ENCODE data around the gene CENPI. TPM values are rescaled to one million over a fixed set of nuclear protein-coding genes. Genes with fewer than 3 reads are reported as not detected.

Gene CENPI
- total and polyA plus RNA-seq, 10 donors, result 0.26 to 7.3 (median 2.9) TPM

GRCh38 chrX:101079736-101080270, 18.2 kb upstream of the CENPI start:
- WGBS, 5 donors, result 49 to 65% (median 54%) methylated on average over 6 to 8 of the region's 8 CpGs
- H3K4me3 ChIP-seq, result no peak overlapping the region
- H3K27ac ChIP-seq, result no peak overlapping the region
- H3K36me3 ChIP-seq, result no peaks in the 10 kb centered on the region
- H3K27me3 ChIP-seq (replicated peaks in 1 of 7), result peaks cover 0 to 30% (median 9%) of the 10 kb centered on the region in 7 donors
- H3K9me3 ChIP-seq, result peaks cover 0 to 4% (median 0%) of the 10 kb centered on the region in 8 donors
- DNase-seq, result no peak
- intact Hi-C loops (cut with DNase I; ENCODE audit: low total_unique reads), result no loop called here
- TF ChIP-seq POLR2A (IDR thresholded peaks at IDR 0.05), result no peak
- TF ChIP-seq, protein P1, sequence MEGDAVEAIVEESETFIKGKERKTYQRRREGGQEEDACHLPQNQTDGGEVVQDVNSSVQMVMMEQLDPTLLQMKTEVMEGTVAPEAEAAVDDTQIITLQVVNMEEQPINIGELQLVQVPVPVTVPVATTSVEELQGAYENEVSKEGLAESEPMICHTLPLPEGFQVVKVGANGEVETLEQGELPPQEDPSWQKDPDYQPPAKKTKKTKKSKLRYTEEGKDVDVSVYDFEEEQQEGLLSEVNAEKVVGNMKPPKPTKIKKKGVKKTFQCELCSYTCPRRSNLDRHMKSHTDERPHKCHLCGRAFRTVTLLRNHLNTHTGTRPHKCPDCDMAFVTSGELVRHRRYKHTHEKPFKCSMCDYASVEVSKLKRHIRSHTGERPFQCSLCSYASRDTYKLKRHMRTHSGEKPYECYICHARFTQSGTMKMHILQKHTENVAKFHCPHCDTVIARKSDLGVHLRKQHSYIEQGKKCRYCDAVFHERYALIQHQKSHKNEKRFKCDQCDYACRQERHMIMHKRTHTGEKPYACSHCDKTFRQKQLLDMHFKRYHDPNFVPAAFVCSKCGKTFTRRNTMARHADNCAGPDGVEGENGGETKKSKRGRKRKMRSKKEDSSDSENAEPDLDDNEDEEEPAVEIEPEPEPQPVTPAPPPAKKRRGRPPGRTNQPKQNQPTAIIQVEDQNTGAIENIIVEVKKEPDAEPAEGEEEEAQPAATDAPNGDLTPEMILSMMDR (IDR thresholded peaks at IDR 0.05 in 8 of 11, conservative IDR thresholded peaks at IDR 0.05 in 3 of 11), result no peak
- no peak for TF ChIP-seq POLR2AphosphoS5 (IDR thresholded peaks at IDR 0.05)
- H3K4me1 ChIP-seq, result no peaks in the 10 kb centered on the region

DNA sequence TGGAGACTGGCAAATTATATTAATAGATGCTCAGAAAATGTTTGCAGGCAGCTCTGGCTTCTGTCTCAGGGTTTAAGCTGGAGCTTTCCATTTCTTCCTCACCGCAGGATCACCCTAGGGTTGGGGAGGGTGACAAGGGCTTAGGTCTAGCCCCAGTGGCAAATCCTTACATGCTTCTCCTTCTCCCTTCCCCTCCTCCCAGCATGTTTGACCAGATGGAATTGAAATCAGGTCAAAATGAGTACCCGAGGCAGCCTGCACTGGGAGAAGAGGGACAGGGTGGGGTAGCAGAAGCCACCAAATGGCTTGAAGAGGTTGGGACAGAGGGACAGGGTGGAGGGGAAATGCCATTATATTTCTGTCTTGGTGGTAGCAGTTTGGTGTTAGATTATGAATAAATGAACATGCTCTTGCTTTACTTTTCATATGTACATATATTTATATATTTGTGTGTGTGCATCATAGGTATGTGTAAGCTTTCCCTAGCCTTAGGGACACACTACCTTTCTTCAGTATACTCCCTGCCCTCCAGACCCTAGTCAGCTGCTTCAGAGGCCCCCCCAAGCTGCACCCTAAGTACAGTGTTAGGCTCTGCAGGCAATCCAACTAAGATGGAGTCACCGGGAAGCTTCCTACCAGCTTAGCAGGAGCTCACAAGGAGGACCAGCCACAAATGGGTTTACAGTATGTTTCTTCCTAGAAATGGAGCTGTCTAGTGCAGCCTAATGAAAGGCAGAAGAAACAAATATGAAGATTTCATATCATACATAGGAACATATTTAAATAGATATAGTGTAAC, 17.5 kb upstream of the CENPI start:
- DNase-seq, result no peak
- H3K27me3 ChIP-seq (replicated peaks in 1 of 7), result peaks cover 0 to 30% (median 9%) of the 10 kb centered on the region in 7 donors
- intact Hi-C loops (cut with DNase I; ENCODE audit: low total_unique reads), result no loop called here
- no peaks in the 10 kb centered on the region for H3K36me3 ChIP-seq
- no peak overlapping the region for H3K4me3 ChIP-seq
- 56 to 76% (median 65%) methylated on average over 2 to 3 of the region's 3 CpGs for WGBS, 5 donors
- no peak overlapping the region for H3K27ac ChIP-seq
- no peaks in the 10 kb centered on the region for H3K4me1 ChIP-seq
- no peak for TF ChIP-seq POLR2AphosphoS5 (IDR thresholded peaks at IDR 0.05)
- TF ChIP-seq, protein P1 (IDR thresholded peaks at IDR 0.05 in 8 of 11, conservative IDR thresholded peaks at IDR 0.05 in 3 of 11), result no peak
- TF ChIP-seq POLR2A (IDR thresholded peaks at IDR 0.05), result no peak
- no peaks in the 10 kb centered on the region for H3K9me3 ChIP-seq

DNA sequence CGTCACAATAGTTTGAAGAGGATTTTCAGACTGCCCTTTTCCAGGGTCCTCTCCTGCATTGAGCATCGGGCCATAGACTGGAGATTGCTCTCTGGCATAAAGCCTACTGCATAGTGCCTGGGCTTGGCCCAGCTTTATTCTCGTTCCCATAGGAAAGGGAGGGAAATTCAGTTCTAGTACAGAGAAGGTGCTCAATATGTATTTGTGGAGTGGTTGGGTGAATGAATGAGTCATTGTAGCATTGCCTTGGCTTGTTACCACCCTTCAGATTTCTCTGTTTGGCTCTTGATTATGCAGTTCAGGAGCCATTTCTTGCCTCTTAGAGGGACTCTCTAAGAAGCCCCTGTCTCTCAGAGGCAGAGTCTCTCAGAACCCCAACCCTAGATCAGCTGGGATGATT, 16.8 kb upstream of the CENPI start:
- H3K36me3 ChIP-seq, result no peaks in the 10 kb centered on the region
- WGBS, 5 donors, result 59 to 86% (median 72%) methylated on average over 3 of the region's 3 CpGs
- no peaks in the 10 kb centered on the region for H3K4me1 ChIP-seq
- no peak overlapping the region for H3K27ac ChIP-seq
- intact Hi-C loops (cut with DNase I; ENCODE audit: low total_unique reads), result no loop called here
- peaks cover 0 to 30% (median 9%) of the 10 kb centered on the region in 7 donors for H3K27me3 ChIP-seq (replicated peaks in 1 of 7)
- H3K9me3 ChIP-seq, result no peaks in the 10 kb centered on the region
- DNase-seq, result no peak
- H3K4me3 ChIP-seq, result no peak overlapping the region
- TF ChIP-seq POLR2A (IDR thresholded peaks at IDR 0.05) (no peak), POLR2AphosphoS5 (IDR thresholded peaks at IDR 0.05) (no peak)
- TF ChIP-seq, protein P1 (IDR thresholded peaks at IDR 0.05 in 8 of 11, conservative IDR thresholded peaks at IDR 0.05 in 3 of 11), result no peak

DNA sequence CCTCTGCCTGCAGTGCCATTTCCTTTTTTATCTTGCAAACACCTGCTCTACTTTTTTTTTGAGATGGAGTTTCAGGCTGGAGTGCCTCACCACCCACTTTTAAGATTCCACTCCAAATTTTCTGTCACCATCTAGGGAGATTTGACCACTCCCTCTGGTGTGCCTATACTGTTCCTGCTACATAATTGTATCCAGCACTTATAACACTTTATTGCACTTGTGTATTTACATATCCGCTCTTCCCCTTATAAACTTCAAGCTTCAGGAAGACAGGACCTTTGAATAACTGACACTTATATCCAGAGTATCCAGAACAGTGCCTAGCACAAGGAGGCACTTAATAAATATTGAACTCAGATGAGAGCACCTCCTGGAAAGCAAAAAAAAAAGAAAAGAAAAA, 6.2 kb upstream of the CENPI start:
- WGBS, 5 donors, result 87 to 100% (median 96%) methylated on average over 1 of the region's 1 CpG
- Histone ChIP-seq H3K27me3 (replicated peaks in 1 of 7) (no peaks in the 10 kb centered on the region), H3K27ac (no peak overlapping the region), H3K36me3 (no peaks in the 10 kb centered on the region), H3K4me3 (no peak overlapping the region), H3K9me3 (no peaks in the 10 kb centered on the region), H3K4me1 (no peaks in the 10 kb centered on the region)
- TF ChIP-seq, protein P1 (IDR thresholded peaks at IDR 0.05 in 8 of 11, conservative IDR thresholded peaks at IDR 0.05 in 3 of 11), result no peak
- no peak for TF ChIP-seq POLR2AphosphoS5 (IDR thresholded peaks at IDR 0.05)
- TF ChIP-seq POLR2A (IDR thresholded peaks at IDR 0.05), result no peak
- intact Hi-C loops (cut with DNase I; ENCODE audit: low total_unique reads), result no loop called here
- no peak for DNase-seq

Data from spleen (tissue), 11 donors.